Lower leg skin (tissue), 3 donors: ENCODE measurements around the gene VEGFC.

Source experiments
- POLR2A ChIP-seq, 2 donors: fragments of 450-650 bp; IDR thresholded peaks; one replicate each; pipeline ENCODE4 v1.6.1; 2016 to 2017; ENCODE audit warnings: antibody characterized with exemption in 2 of 2, mild to moderate bottlenecking in 1 of 2, moderate library complexity in 1 of 2
- TF ChIP-seq, protein P1 (sequence below), 3 donors: fragments of 450-650 bp; IDR thresholded peaks; one replicate each; pipeline ENCODE4 v1.5.1; 2016; ENCODE audit warnings: antibody characterized with exemption in 3 of 3, mild to moderate bottlenecking in 3 of 3, moderate library complexity in 2 of 3

DNA sequence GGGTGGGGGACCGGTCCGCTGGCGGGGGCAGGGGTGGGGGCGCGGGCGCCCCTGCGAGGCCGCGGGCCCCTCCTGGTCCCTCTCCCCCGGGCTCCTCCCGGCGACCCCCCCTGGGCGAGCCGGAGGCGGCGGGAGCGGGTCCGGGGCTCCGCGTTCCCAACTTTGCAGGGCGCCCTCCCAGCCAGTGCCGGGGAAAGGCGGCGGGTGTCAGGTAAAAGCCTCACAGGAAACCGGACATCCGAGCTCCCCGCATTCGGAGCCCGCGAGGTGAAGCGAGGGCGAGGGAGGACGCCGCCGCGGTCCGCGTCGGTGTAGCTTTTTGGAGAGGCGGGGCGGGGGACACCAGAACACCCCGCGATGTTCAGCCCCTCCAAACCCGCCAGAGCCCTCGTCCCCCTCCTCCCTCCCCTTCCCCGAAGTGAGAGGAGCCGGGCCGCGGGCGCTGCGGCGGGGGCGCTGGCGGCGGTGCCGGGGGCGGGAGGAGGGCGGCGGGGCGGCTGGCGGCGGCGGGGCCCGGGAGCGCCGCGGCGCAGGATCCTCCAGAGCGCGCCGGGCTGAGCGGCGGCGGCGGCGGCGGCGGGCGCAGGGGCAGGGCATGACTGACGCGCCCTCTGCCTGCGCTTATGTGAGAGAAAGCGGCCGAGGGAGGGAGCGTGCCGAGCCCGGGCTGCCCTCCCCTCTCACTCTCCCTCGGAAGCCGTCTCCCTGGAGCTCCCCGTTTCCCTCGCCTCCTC is at the start of gene VEGFC:
- TF ChIP-seq, protein P1, sequence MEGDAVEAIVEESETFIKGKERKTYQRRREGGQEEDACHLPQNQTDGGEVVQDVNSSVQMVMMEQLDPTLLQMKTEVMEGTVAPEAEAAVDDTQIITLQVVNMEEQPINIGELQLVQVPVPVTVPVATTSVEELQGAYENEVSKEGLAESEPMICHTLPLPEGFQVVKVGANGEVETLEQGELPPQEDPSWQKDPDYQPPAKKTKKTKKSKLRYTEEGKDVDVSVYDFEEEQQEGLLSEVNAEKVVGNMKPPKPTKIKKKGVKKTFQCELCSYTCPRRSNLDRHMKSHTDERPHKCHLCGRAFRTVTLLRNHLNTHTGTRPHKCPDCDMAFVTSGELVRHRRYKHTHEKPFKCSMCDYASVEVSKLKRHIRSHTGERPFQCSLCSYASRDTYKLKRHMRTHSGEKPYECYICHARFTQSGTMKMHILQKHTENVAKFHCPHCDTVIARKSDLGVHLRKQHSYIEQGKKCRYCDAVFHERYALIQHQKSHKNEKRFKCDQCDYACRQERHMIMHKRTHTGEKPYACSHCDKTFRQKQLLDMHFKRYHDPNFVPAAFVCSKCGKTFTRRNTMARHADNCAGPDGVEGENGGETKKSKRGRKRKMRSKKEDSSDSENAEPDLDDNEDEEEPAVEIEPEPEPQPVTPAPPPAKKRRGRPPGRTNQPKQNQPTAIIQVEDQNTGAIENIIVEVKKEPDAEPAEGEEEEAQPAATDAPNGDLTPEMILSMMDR (IDR thresholded peaks at IDR 0.05): no peak
- TF ChIP-seq POLR2A (IDR thresholded peaks at IDR 0.05): no peak
